Neural cell (in vitro differentiated cells): Measurements from ENCODE around the gene TSR3.

Source experiments
- EP300 ChIP-seq: fragments of 450-650 bp; conservative IDR thresholded peaks from 2 replicates; pipeline ENCODE4 v1.6.1; 2014; ENCODE audit warnings: antibody characterized with exemption, mild to moderate bottlenecking, moderate library complexity; ENCODE audit not compliant: poor library complexity, severe bottlenecking
- EZH2 ChIP-seq: fragments of 200-600, 300-800 bp; shearing (Covaris generic), sonication (generic); IDR thresholded peaks from 2 replicates; pipeline ENCODE4 v1.6.1; 2014; ENCODE audit warnings: antibody characterized with exemption, low read length, borderline replicate concordance, mild to moderate bottlenecking; ENCODE audit not compliant: insufficient read depth, poor library complexity, severe bottlenecking
- MXI1 ChIP-seq: fragments of 450-650 bp; conservative IDR thresholded peaks from 2 replicates; pipeline ENCODE4 v1.6.1; 2014; ENCODE audit warnings: antibody characterized with exemption, mild to moderate bottlenecking; ENCODE audit not compliant: poor library complexity, severe bottlenecking
- POLR2AphosphoS5 ChIP-seq: IDR thresholded peaks from 2 replicates; pipeline ENCODE4 v1.6.1; 2012
- RAD21 ChIP-seq: fragments of 450-650 bp; conservative IDR thresholded peaks from 2 replicates; pipeline ENCODE4 v1.6.1; 2014; ENCODE audit warnings: antibody characterized with exemption, mild to moderate bottlenecking, moderate library complexity
- REST ChIP-seq: IDR thresholded peaks from 2 replicates; pipeline ENCODE4 v1.6.1; 2012; ENCODE audit warnings: borderline replicate concordance
- TAF1 ChIP-seq: IDR thresholded peaks from 2 replicates; pipeline ENCODE4 v1.6.1; 2012; ENCODE audit warnings: low read depth
- TF ChIP-seq, protein P1 (sequence below): fragments of 450-650 bp; IDR thresholded peaks from 2 replicates; pipeline ENCODE4 v1.5.1; 2014; ENCODE audit warnings: antibody characterized with exemption, mild to moderate bottlenecking, moderate library complexity; ENCODE audit not compliant: poor library complexity, severe bottlenecking

- TF ChIP-seq, protein P1, sequence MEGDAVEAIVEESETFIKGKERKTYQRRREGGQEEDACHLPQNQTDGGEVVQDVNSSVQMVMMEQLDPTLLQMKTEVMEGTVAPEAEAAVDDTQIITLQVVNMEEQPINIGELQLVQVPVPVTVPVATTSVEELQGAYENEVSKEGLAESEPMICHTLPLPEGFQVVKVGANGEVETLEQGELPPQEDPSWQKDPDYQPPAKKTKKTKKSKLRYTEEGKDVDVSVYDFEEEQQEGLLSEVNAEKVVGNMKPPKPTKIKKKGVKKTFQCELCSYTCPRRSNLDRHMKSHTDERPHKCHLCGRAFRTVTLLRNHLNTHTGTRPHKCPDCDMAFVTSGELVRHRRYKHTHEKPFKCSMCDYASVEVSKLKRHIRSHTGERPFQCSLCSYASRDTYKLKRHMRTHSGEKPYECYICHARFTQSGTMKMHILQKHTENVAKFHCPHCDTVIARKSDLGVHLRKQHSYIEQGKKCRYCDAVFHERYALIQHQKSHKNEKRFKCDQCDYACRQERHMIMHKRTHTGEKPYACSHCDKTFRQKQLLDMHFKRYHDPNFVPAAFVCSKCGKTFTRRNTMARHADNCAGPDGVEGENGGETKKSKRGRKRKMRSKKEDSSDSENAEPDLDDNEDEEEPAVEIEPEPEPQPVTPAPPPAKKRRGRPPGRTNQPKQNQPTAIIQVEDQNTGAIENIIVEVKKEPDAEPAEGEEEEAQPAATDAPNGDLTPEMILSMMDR: no peak
- TF ChIP-seq MXI1 (no peak), REST (no peak), POLR2AphosphoS5 (no peak), TAF1 (no peak), EZH2 (no peak), RAD21 (no peak), EP300 (no peak)
Measured at GRCh38 chr16:1312467-1312816, 39.2 kb downstream of the TSR3 start.
